Breast epithelium (tissue), 4 donors: ENCODE measurements around the gene LDLRAD4. TPM values are rescaled to one million over a fixed set of nuclear protein-coding genes. Genes with fewer than 3 reads are reported as not detected.

Experiments used
- DNase-seq, 2 donors: peaks; one replicate each; pipeline ENCODE4 v3.0.0-alpha.2; 2019; ENCODE audit warnings: low spot score in 2 of 2
- H3K27ac ChIP-seq, 2 donors: fragments of 200-600 bp; sonication (generic) in 1 of 2; one replicate each; pipeline ENCODE4 v1.5.1; 2016 to 2019; ENCODE audit warnings: mild to moderate bottlenecking in 1 of 2
- H3K27me3 ChIP-seq, 2 donors: fragments of 200-600 bp; sonication (generic) in 1 of 2; one replicate each; pipeline versions ENCODE4 v1.5.1 to v1.6.0; 2017 to 2019; ENCODE audit warnings: control low read depth in 1 of 2, mild to moderate bottlenecking in 1 of 2
- H3K36me3 ChIP-seq: fragments of 200-600 bp; one replicate; pipeline ENCODE4 v1.5.1; 2019
- H3K4me1 ChIP-seq, 2 donors: fragments of 200-600 bp; sonication (generic); one replicate each; pipeline ENCODE4 v1.5.1; 2016 to 2019; ENCODE audit warnings: control low read depth in 1 of 2
- H3K4me3 ChIP-seq, 3 donors: fragments of 200-600 bp; sonication (generic); 1 replicate in 2 of 3; 2 replicates in 1 of 3; pipeline ENCODE4 v1.5.1; 2016 to 2019; ENCODE audit warnings: mild to moderate bottlenecking in 3 of 3, moderate library complexity in 2 of 3
- H3K9me3 ChIP-seq, 2 donors: fragments of 200-600 bp; sonication (generic) in 1 of 2; one replicate each; pipeline ENCODE4 v1.5.1; 2016 to 2019; ENCODE audit warnings: control low read depth in 1 of 2
- POLR2A ChIP-seq: fragments of 450-650 bp; IDR thresholded peaks from one replicate; pipeline ENCODE4 v1.6.1; 2016; ENCODE audit warnings: antibody characterized with exemption, mild to moderate bottlenecking, moderate library complexity
- POLR2AphosphoS5 ChIP-seq, 3 donors: sonication (generic); formaldehyde crosslinking; IDR thresholded peaks; one replicate each; pipeline ENCODE4 v1.6.1; 2017; ENCODE audit warnings: antibody characterized with exemption in 3 of 3
- intact Hi-C: fragments of 100-400 bp; cut with DNase I; formaldehyde crosslinking; loops from one replicate; pipeline ENCODE4 v1.15.1; 2023; ENCODE audit warnings: low total_unique reads
- total RNA-seq, 3 donors: library from RNA; depleted of rRNA; stranded (reverse); fragments of >200 nt; gene quantifications; one replicate each; pipeline ENCODE4 v1.1.0, GENCODE V29; 2016
- TF ChIP-seq, protein P1 (sequence below), 3 donors: fragments of 450-650 bp; IDR thresholded peaks; one replicate each; pipeline ENCODE4 v1.5.1; 2016 to 2017; ENCODE audit warnings: antibody characterized with exemption in 3 of 3, mild to moderate bottlenecking in 3 of 3, moderate library complexity in 3 of 3

The LDLRAD4 gene
- total RNA-seq, 3 donors from 2014 or later, result 28.5 to 94.3 (median 42.9) TPM

DNA sequence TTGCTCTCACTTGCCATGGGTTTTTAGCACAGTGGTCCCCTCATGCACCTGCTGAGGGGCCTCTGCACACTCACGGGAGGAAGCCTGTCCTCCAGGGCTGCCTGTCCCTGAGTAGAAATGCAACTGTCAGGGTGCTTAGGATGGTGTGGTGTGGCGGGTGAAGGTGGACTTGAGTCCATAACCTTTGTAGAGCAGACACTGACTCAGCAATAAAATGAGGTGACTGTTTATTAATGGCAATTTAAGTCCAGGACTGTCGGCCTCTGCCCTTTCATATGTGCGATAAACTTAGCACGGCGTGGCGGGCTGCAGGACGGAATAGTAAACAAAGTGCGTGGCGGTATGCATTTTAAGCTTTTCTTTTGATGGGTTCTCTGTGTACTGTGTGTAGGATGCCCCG, 188.2 kb downstream of the LDLRAD4 start:
- intact Hi-C loops, result no loop called here
- DNase-seq, result no peak
- no peaks in the 10 kb centered on the region for H3K4me1 ChIP-seq
- no peak overlapping the region for H3K4me3 ChIP-seq
- H3K9me3 ChIP-seq, result no peaks in the 10 kb centered on the region
- no peaks in the 10 kb centered on the region for H3K36me3 ChIP-seq
- no peak overlapping the region for H3K27ac ChIP-seq
- no peaks in the 10 kb centered on the region for H3K27me3 ChIP-seq
- no peak for TF ChIP-seq POLR2A
- TF ChIP-seq POLR2AphosphoS5 (IDR thresholded peaks at IDR 0.05), result no peak
- TF ChIP-seq, protein P1, sequence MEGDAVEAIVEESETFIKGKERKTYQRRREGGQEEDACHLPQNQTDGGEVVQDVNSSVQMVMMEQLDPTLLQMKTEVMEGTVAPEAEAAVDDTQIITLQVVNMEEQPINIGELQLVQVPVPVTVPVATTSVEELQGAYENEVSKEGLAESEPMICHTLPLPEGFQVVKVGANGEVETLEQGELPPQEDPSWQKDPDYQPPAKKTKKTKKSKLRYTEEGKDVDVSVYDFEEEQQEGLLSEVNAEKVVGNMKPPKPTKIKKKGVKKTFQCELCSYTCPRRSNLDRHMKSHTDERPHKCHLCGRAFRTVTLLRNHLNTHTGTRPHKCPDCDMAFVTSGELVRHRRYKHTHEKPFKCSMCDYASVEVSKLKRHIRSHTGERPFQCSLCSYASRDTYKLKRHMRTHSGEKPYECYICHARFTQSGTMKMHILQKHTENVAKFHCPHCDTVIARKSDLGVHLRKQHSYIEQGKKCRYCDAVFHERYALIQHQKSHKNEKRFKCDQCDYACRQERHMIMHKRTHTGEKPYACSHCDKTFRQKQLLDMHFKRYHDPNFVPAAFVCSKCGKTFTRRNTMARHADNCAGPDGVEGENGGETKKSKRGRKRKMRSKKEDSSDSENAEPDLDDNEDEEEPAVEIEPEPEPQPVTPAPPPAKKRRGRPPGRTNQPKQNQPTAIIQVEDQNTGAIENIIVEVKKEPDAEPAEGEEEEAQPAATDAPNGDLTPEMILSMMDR (IDR thresholded peaks at IDR 0.05), result no peak

DNA sequence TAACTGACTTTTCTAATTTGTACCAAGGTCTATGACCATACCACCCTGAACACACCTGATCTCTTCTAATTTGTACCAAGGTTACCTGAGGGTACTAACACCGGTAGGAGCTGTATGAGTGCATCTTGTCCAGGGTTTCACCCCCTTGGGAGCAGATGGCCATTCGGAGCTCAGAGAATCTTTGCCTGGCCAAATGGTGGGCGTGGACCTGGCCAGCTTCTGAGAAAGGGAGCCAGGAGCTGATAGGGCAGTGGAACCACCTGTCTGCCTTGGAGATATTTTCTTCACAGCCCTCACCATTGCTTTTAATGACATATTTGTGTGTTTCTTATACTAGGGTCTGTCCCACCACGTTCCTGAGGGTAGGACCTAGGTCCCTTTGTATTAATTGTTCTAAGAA, 188.9 kb downstream of the LDLRAD4 start:
- intact Hi-C loops, result no loop called here
- no peaks in the 10 kb centered on the region for H3K27me3 ChIP-seq

DNA sequence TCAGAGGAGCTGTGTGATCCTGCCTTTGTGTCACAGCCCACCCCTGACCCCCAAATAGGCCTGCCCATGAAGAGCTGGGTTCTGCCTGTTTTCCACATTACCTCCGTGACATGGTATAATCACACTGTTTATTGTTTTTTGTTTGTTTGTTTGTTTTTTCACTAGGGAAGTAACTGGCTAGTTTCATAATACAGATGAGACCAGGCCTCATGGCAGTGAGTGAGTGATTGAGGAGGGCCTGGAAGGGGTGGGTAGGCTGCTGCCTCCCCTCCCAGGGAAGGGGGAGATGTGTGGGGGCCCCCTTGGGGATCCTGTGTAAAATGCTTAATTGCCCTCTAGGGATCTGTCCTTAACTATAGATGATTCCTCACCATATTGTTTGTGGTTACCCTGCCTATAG, 190.5 kb downstream of the LDLRAD4 start:
- intact Hi-C loops, result no loop called here
- Histone ChIP-seq H3K4me1 (no peaks in the 10 kb centered on the region), H3K36me3 (no peaks in the 10 kb centered on the region), H3K9me3 (no peaks in the 10 kb centered on the region), H3K4me3 (no peak overlapping the region), H3K27me3 (no peaks in the 10 kb centered on the region), H3K27ac (no peak overlapping the region)
- DNase-seq, result no peak
- no peak for TF ChIP-seq POLR2A
- TF ChIP-seq POLR2AphosphoS5 (IDR thresholded peaks at IDR 0.05), result no peak
- TF ChIP-seq, protein P1 (IDR thresholded peaks at IDR 0.05), result no peak

More for the DNA sequence above, 188.9 kb downstream of the LDLRAD4 start:
- no peaks in the 10 kb centered on the region for H3K4me1 ChIP-seq
- H3K9me3 ChIP-seq, result no peaks in the 10 kb centered on the region
- DNase-seq, result no peak
- H3K27ac ChIP-seq, result no peak overlapping the region
- H3K36me3 ChIP-seq, result no peaks in the 10 kb centered on the region
- TF ChIP-seq POLR2A, result no peak
- no peak overlapping the region for H3K4me3 ChIP-seq

DNA sequence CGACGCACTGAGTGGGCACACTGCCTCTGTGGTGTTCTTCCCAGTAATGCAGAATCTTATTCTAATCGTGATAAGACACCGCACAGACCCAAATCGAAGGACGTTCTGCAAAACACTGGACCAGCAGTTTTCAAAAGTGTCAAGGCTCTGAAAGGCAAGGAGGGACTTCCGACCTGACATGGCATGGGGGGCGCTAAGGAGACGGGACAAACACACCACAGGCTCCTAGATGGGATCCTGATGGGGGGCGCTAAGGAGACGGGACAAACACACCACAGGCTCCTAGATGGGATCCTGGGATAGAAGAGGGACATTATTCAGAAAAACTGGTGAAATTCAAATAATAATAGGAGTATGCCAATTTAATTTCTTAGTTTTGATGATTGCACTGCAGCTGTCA, 191.4 kb downstream of the LDLRAD4 start:
- intact Hi-C loops, result loop anchor here (10.0 kb wide), 1 partner anchor 715 kb away; no protein-coding TSS in a partner anchor
- DNase-seq, result no peak
- Histone ChIP-seq H3K4me1 (no peaks in the 10 kb centered on the region), H3K27me3 (no peaks in the 10 kb centered on the region), H3K27ac (no peak overlapping the region), H3K36me3 (no peaks in the 10 kb centered on the region), H3K4me3 (no peak overlapping the region), H3K9me3 (no peaks in the 10 kb centered on the region)
- TF ChIP-seq POLR2A (no peak), POLR2AphosphoS5 (IDR thresholded peaks at IDR 0.05) (no peak)
- TF ChIP-seq, protein P1 (IDR thresholded peaks at IDR 0.05), result no peak

DNA sequence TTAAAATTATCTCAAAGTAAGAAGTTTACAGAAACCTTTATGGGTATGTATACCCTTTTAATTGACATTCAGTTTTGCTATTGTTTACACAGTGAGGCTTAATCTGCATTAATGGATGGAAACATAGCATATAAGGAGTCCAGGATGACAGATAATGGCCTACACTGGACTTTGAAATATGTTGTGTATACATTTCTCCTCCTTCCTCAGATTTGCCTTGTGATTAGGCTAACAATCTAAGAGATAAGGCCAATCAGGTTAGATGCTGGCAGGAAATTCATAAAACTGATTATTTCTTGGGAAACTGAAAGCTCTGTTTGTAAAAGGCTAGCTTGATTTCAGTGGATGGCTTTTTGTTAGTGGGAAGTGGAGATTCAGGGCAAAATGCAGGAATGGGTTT, 191.9 kb downstream of the LDLRAD4 start:
- intact Hi-C loops, result loop anchor here (10.0 kb wide), 1 partner anchor 716 kb away; no protein-coding TSS in a partner anchor
- Histone ChIP-seq H3K27ac (no peak overlapping the region), H3K4me1 (no peaks in the 10 kb centered on the region), H3K4me3 (no peak overlapping the region), H3K36me3 (no peaks in the 10 kb centered on the region), H3K9me3 (no peaks in the 10 kb centered on the region), H3K27me3 (no peaks in the 10 kb centered on the region)
- TF ChIP-seq POLR2AphosphoS5 (IDR thresholded peaks at IDR 0.05), result no peak
- TF ChIP-seq, protein P1 (IDR thresholded peaks at IDR 0.05), result no peak
- no peak for TF ChIP-seq POLR2A
- DNase-seq, result no peak

DNA sequence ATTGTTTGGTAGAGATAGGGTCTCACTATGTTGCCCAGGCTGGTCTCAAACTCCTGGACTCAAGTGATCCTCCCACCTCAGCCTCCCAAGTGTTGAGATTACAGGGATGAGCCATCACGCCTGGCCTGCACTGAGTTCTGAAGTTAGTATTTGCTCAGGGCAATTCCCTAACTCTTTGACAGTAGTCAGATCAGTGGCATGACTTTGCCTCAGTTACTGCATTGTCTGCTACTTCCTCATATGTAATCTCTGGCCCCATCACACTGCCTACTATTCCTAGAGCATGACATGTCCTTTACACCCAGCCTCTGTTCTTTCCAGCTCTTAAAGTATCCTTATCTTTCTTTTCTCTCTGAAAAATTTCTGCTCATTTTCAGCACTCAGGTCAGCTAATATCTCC, 193.5 kb downstream of the LDLRAD4 start:
- Histone ChIP-seq H3K27me3 (no peaks in the 10 kb centered on the region), H3K36me3 (no peaks in the 10 kb centered on the region), H3K27ac (no peak overlapping the region), H3K4me1 (no peaks in the 10 kb centered on the region), H3K4me3 (no peak overlapping the region), H3K9me3 (no peaks in the 10 kb centered on the region)
- DNase-seq, result no peak
- intact Hi-C loops, result loop anchor here (10.0 kb wide), 1 partner anchor 717 kb away; no protein-coding TSS in a partner anchor
- TF ChIP-seq, protein P1 (IDR thresholded peaks at IDR 0.05), result no peak
- no peak for TF ChIP-seq POLR2AphosphoS5 (IDR thresholded peaks at IDR 0.05)
- TF ChIP-seq POLR2A, result no peak
